ENCODE results near the gene MRPS25.

The MRPS25 gene

GRCh38 chr3:15050405-15051092 lies 14.6 kb downstream of the MRPS25 start:
- intact Hi-C loops (cut with DNase I): loop anchor here (10.0 kb wide), 1 partner anchor 126 kb away; no protein-coding TSS in a partner anchor
- DNase-seq: no peak

GRCh38 chr3:15049584-15049983 lies 15.5 kb downstream of the MRPS25 start:
- DNase-seq: no peak
- intact Hi-C loops (cut with DNase I): loop anchor here (10.0 kb wide), 1 partner anchor 95 kb away; no protein-coding TSS in a partner anchor

GRCh38 chr3:15045667-15046066 lies 19.4 kb downstream of the MRPS25 start:
- intact Hi-C loops (cut with DNase I): loop anchor here (10.0 kb wide), 1 partner anchor 91 kb away; no protein-coding TSS in a partner anchor
- no peak for DNase-seq

GRCh38 chr3:15044326-15044725 lies 20.8 kb downstream of the MRPS25 start:
- DNase-seq: no peak
- intact Hi-C loops (cut with DNase I): loop anchor here (10.0 kb wide), 1 partner anchor 90 kb away; no protein-coding TSS in a partner anchor

- intact Hi-C loops (cut with DNase I): loop anchor here (10.0 kb wide), 1 partner anchor 89 kb away; no protein-coding TSS in a partner anchor
- DNase-seq: no peak
Measured at GRCh38 chr3:15043408-15044171, 21.5 kb downstream of the MRPS25 start.

GRCh38 chr3:15042936-15043335 lies 22.2 kb downstream of the MRPS25 start:
- intact Hi-C loops (cut with DNase I): loop anchor here (10.0 kb wide), 1 partner anchor 88 kb away; no protein-coding TSS in a partner anchor
- no peak for DNase-seq

GRCh38 chr3:15041950-15042349 lies 23.2 kb downstream of the MRPS25 start:
- no peak for DNase-seq

GRCh38 chr3:15040844-15041243 lies 24.3 kb downstream of the MRPS25 start:
- intact Hi-C loops (cut with DNase I): loop anchor here (10.0 kb wide), 1 partner anchor 86 kb away; no protein-coding TSS in a partner anchor
- no peak for DNase-seq

More at GRCh38 chr3:15041950-15042349, 23.2 kb downstream of the MRPS25 start:
- intact Hi-C loops (cut with DNase I): loop anchor here (10.0 kb wide), 1 partner anchor 87 kb away; no protein-coding TSS in a partner anchor

- no peak for DNase-seq
- intact Hi-C loops (cut with DNase I): no loop called here
Measured at GRCh38 chr3:15038306-15038705, 26.8 kb downstream of the MRPS25 start.

- intact Hi-C loops (cut with DNase I): no loop called here
- no peak for DNase-seq
Measured at GRCh38 chr3:15033103-15033502, 32.0 kb downstream of the MRPS25 start.

- DNase-seq: no peak
- intact Hi-C loops (cut with DNase I): no loop called here
Measured at GRCh38 chr3:15032650-15033049, 32.5 kb downstream of the MRPS25 start.

- DNase-seq: no peak
- intact Hi-C loops (cut with DNase I): no loop called here
Measured at GRCh38 chr3:15029625-15030024, 35.5 kb downstream of the MRPS25 start.

GRCh38 chr3:15023719-15024118 lies 41.4 kb downstream of the MRPS25 start:
- DNase-seq: no peak

GRCh38 chr3:15023249-15023648 lies 41.9 kb downstream of the MRPS25 start:
- DNase-seq: no peak
- intact Hi-C loops (cut with DNase I): no loop called here

More at GRCh38 chr3:15023719-15024118, 41.4 kb downstream of the MRPS25 start:
- intact Hi-C loops (cut with DNase I): no loop called here

- no peak for DNase-seq
- intact Hi-C loops (cut with DNase I): no loop called here
Measured at GRCh38 chr3:15017191-15017590, 47.9 kb downstream of the MRPS25 start.

- intact Hi-C loops (cut with DNase I): no loop called here
- DNase-seq: no peak
Measured at GRCh38 chr3:15015456-15015855, 49.7 kb downstream of the MRPS25 start.

- no peak for DNase-seq
- intact Hi-C loops (cut with DNase I): no loop called here
Measured at GRCh38 chr3:15014606-15015328, 50.3 kb downstream of the MRPS25 start.

GRCh38 chr3:15011174-15011573 lies 53.9 kb downstream of the MRPS25 start:
- intact Hi-C loops (cut with DNase I): no loop called here
- DNase-seq: no peak

GRCh38 chr3:15010664-15011063 lies 54.5 kb downstream of the MRPS25 start:
- intact Hi-C loops (cut with DNase I): no loop called here
- no peak for DNase-seq

- DNase-seq: no peak
- intact Hi-C loops (cut with DNase I): no loop called here
Measured at GRCh38 chr3:15009167-15009566, 55.9 kb downstream of the MRPS25 start.

- no peak for DNase-seq
- intact Hi-C loops (cut with DNase I): no loop called here
Measured at GRCh38 chr3:15007681-15008141, 57.4 kb downstream of the MRPS25 start.

Data from posterior cingulate gyrus (tissue), 11 donors.